ENCODE results near the gene KDM4C.
"Not testable (repeated sequence)": the region's sequence is repeated elsewhere in the genome, so short reads cannot be mapped to it uniquely, and the experiment has no call there.

Gene KDM4C

GRCh38 chr9:7174301-7174700, 416.5 kb downstream of the KDM4C start:
- no peak for TF ChIP-seq CTCF (IDR thresholded peaks at IDR 0.05; ENCODE audit: extremely low read depth, missing control alignments)
- DNase-seq (ENCODE audit: low spot score) = no peak

- TF ChIP-seq CTCF (IDR thresholded peaks at IDR 0.05; ENCODE audit: extremely low read depth, missing control alignments) = no peak
- DNase-seq (ENCODE audit: low spot score) = no peak
Measured at GRCh38 chr9:7174884-7175283, 417.1 kb downstream of the KDM4C start.

GRCh38 chr9:7176561-7176960, 418.8 kb downstream of the KDM4C start:
- DNase-seq (ENCODE audit: low spot score) = no peak
- no peak for TF ChIP-seq CTCF (IDR thresholded peaks at IDR 0.05; ENCODE audit: extremely low read depth, missing control alignments)

- TF ChIP-seq CTCF (IDR thresholded peaks at IDR 0.05; ENCODE audit: extremely low read depth, missing control alignments) = no peak
- DNase-seq (ENCODE audit: low spot score) = no peak
Measured at GRCh38 chr9:7177383-7177782, 419.6 kb downstream of the KDM4C start.

- no peak for DNase-seq (ENCODE audit: low spot score)
- TF ChIP-seq CTCF (IDR thresholded peaks at IDR 0.05; ENCODE audit: extremely low read depth, missing control alignments) = no peak
Measured at GRCh38 chr9:7178729-7179128, 421.0 kb downstream of the KDM4C start.

- DNase-seq (ENCODE audit: low spot score) = no peak
Measured at GRCh38 chr9:7180247-7180646, 422.5 kb downstream of the KDM4C start.

GRCh38 chr9:7183139-7183538, 425.4 kb downstream of the KDM4C start:
- DNase-seq (ENCODE audit: low spot score) = not testable (repeated sequence)

More at GRCh38 chr9:7180247-7180646, 422.5 kb downstream of the KDM4C start:
- no peak for TF ChIP-seq CTCF (IDR thresholded peaks at IDR 0.05; ENCODE audit: extremely low read depth, missing control alignments)

- no peak for DNase-seq (ENCODE audit: low spot score)
- no peak for TF ChIP-seq CTCF (IDR thresholded peaks at IDR 0.05; ENCODE audit: extremely low read depth, missing control alignments)
Measured at GRCh38 chr9:7185612-7186011, 427.8 kb downstream of the KDM4C start.

All from GM20000 (cell line).